GM12891 (cell line): ENCODE data around the gene DYNLT2.

ENCODE experiments used
- POLR2A ChIP-seq: IDR thresholded peaks from 2 replicates; pipeline ENCODE4 v1.6.1; 2011; ENCODE audit warnings: low read depth, low read length, control low read depth
- TAF1 ChIP-seq: IDR thresholded peaks from 2 replicates; pipeline ENCODE4 v1.6.1; 2011; ENCODE audit warnings: low read depth, low read length, control low read depth

DNA sequence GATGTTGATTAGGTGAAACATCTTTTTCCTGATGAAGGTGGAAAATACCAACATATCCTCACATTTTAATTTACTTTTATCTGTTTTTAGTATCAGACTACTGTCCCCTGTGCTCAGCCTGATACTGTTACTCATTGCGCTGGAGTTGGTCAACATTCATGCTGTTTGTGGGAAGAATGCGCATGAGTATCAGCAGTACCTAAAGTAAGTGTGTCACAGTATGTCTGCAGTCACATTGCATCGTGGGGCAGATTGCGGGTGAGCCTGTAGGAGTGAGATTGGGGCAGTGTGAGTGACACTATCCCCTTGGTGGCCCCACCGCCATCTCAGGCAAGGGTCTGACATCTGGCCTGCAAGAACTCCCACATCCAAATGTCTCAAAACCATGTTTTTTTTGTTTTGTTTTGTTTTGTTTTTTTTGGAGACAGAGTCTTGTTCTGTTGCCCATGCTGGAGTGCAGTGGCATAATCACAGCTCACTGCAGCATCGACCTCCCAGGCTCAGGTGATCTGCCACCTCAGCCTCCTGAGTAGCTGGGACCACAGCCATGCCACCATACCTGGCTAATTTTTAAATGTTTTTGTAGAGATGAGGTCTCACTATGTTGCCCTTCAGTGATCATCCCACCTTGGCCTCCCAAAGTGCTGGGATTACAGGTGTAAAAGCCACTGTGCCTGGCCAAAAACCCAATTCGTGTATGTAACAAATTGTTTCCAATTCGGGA lies 27.9 kb upstream of the DYNLT2 start:
- no peak for TF ChIP-seq POLR2A
- no peak for TF ChIP-seq TAF1
